ENCODE data around the gene DNAH14. TPM values are rescaled to one million over a fixed set of nuclear protein-coding genes. Genes with fewer than 3 reads are reported as not detected.

Gene DNAH14
- total and polyA plus RNA-seq, 2 of the 8 experiments (the other 6 are each of a cell fraction or from before 2014, with no cell fraction given) = 8.4 to 40.7 TPM

DNA sequence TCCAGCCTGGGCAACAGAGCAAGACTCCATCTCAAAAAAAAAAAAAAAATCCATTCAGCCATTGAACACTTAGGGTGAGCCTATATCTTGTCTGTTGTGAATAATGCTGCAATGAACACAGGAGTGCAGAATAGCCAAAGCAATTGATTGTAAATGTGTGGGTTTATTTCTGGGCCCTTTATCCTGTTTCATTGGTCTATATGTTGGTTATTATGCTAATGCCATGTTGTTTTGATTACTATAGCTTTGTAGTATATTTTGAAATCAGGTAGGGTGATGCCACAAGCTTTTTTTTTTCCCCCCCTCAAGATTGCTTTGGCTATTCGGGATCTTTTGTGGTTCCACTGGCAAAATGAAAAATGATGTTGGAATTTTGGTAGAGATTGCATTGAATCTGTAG is 330.8 kb downstream of the DNAH14 start:
- Histone ChIP-seq H3K36me3 (ENCODE audit: control insufficient read depth in 2 of 4, insufficient read depth in 4 of 4, low read length in 3 of 4) (no peaks in the 10 kb centered on the region), H2BK20ac (ENCODE audit: low read length) (no peak overlapping the region), H3K4ac (replicated peaks; ENCODE audit: insufficient read length, low read depth, low read length) (no peak overlapping the region), H3K79me2 (ENCODE audit: control insufficient read depth in 1 of 2, insufficient read depth in 2 of 2, low read length in 2 of 2) (no peaks in the 10 kb centered on the region), H3K4me2 (ENCODE audit: insufficient read depth in 1 of 2, low read depth in 2 of 2, low read length in 2 of 2) (no peak overlapping the region), H4K8ac (ENCODE audit: extremely low read depth, insufficient read depth, low read length) (no peak overlapping the region), H3K18ac (ENCODE audit: extremely low read depth, low read length) (no peak overlapping the region), H4K20me1 (replicated peaks in 1 of 2; ENCODE audit: control insufficient read depth in 1 of 2, insufficient read depth in 2 of 2, low read length in 2 of 2) (no peaks in the 10 kb centered on the region), H2AK5ac (ENCODE audit: low read depth, low read length) (no peak overlapping the region), H4K91ac (replicated peaks; ENCODE audit: insufficient read length, low read length) (no peak overlapping the region), H3K9me3 (ENCODE audit: insufficient read depth in 2 of 2, low read depth in 1 of 2, low read length in 1 of 2) (no peaks in the 10 kb centered on the region; a peak in 1 of 4 replicates), H4K5ac (ENCODE audit: insufficient read length, low read depth, low read length) (no peak overlapping the region), H3K79me1 (ENCODE audit: low read depth, low read length) (no peaks in the 10 kb centered on the region), H2BK120ac (replicated peaks; ENCODE audit: low read depth, low read length) (no peak overlapping the region), H3K4me1 (replicated peaks in 1 of 4; ENCODE audit: control insufficient read depth in 3 of 4, insufficient read depth in 4 of 4, low read length in 3 of 4) (no peaks in the 10 kb centered on the region), H2BK15ac (ENCODE audit: low read length) (no peak overlapping the region), H3K27ac (ENCODE audit: low read depth, low read length) (no peak overlapping the region), H2BK12ac (ENCODE audit: low read depth, low read length) (no peak overlapping the region), H2AFZ (ENCODE audit: low read length) (no peak overlapping the region), H3K9ac (replicated peaks in 1 of 4; ENCODE audit: extremely low read depth in 1 of 4, low read depth in 3 of 4, low read length in 3 of 4) (no peak overlapping the region), H3K14ac (ENCODE audit: insufficient read length) (no peak overlapping the region), H3K23ac (ENCODE audit: insufficient read length) (no peak overlapping the region), H2BK5ac (ENCODE audit: low read depth, low read length) (no peak overlapping the region), H3K4me3 (ENCODE audit: extremely low read depth in 1 of 4, insufficient read depth in 2 of 4, low read depth in 3 of 4, low read length in 4 of 4) (no peak overlapping the region), H3K27me3 (replicated peaks in 1 of 4; ENCODE audit: control insufficient read depth in 3 of 4, extremely low read depth in 1 of 4, insufficient read depth in 3 of 4, low read length in 3 of 4) (no peaks in the 10 kb centered on the region), H3K56ac (replicated peaks; ENCODE audit: insufficient read length, low read depth, low read length) (no peak overlapping the region), H3K23me2 (ENCODE audit: low read depth, low read length) (no peaks in the 10 kb centered on the region)
- ChIA-PET CTCF (ENCODE audit: partially characterized antibody) (interaction anchor here (0.8 kb wide), 1 partner anchor 57 kb away, joined by 3 read pairs; no protein-coding TSS in a partner anchor), POLR2A (ENCODE audit: partially characterized antibody) (no interaction called here)
- FAIRE-seq = no peak
- DNase-seq (ENCODE audit: low read depth in 1 of 2, low spot score in 2 of 2) = no peak
- TF ChIP-seq KDM4A (IDR thresholded peaks at IDR 0.05; ENCODE audit: low read depth, low read length, severe bottlenecking) (no peak), PHF8 (conservative IDR thresholded peaks at IDR 0.05; ENCODE audit: low read depth, low read length) (no peak)
- TF ChIP-seq, protein P1, sequence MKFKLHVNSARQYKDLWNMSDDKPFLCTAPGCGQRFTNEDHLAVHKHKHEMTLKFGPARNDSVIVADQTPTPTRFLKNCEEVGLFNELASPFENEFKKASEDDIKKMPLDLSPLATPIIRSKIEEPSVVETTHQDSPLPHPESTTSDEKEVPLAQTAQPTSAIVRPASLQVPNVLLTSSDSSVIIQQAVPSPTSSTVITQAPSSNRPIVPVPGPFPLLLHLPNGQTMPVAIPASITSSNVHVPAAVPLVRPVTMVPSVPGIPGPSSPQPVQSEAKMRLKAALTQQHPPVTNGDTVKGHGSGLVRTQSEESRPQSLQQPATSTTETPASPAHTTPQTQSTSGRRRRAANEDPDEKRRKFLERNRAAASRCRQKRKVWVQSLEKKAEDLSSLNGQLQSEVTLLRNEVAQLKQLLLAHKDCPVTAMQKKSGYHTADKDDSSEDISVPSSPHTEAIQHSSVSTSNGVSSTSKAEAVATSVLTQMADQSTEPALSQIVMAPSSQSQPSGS (IDR thresholded peaks at IDR 0.05; ENCODE audit: low read length) = no peak
- TF ChIP-seq, protein P2, sequence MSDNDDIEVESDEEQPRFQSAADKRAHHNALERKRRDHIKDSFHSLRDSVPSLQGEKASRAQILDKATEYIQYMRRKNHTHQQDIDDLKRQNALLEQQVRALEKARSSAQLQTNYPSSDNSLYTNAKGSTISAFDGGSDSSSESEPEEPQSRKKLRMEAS (IDR thresholded peaks at IDR 0.05) = no peak
- WGBS, 2 experiments (ENCODE audit: extremely low coverage in 1 of 2, insufficient coverage in 1 of 2, insufficient read length in 1 of 2, insufficient replicate concordance in 2 of 2, low coverage in 1 of 2, low lambda C conversion rate in 2 of 2, missing lambda C conversion rate in 1 of 2) = 75% methylated on average over 1 of the region's 1 CpG; no CpG with 5 or more reads in 1 of the 2 experiments

Measured in H1 (cell line).